Retinal pigment epithelial cell (primary cell): Measurements from ENCODE around the gene BUD13.

ENCODE experiments used
- DNase-seq: peaks from one replicate; pipeline ENCODE4 v3.0.0-alpha.2; 2010; ENCODE audit warnings: low read depth
- H3K4me3 ChIP-seq: 2 replicates; pipeline ENCODE4 v1.5.1; 2011; ENCODE audit warnings: mild to moderate bottlenecking, low read length, control low read depth, moderate library complexity
- TF ChIP-seq, protein P1 (sequence below): conservative IDR thresholded peaks from 2 replicates; pipeline ENCODE4 v1.5.1; 2011; ENCODE audit warnings: low read depth, low read length, control low read depth, inconsistent platforms

BUD13 gene, protein sequence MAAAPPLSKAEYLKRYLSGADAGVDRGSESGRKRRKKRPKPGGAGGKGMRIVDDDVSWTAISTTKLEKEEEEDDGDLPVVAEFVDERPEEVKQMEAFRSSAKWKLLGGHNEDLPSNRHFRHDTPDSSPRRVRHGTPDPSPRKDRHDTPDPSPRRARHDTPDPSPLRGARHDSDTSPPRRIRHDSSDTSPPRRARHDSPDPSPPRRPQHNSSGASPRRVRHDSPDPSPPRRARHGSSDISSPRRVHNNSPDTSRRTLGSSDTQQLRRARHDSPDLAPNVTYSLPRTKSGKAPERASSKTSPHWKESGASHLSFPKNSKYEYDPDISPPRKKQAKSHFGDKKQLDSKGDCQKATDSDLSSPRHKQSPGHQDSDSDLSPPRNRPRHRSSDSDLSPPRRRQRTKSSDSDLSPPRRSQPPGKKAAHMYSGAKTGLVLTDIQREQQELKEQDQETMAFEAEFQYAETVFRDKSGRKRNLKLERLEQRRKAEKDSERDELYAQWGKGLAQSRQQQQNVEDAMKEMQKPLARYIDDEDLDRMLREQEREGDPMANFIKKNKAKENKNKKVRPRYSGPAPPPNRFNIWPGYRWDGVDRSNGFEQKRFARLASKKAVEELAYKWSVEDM

DNA sequence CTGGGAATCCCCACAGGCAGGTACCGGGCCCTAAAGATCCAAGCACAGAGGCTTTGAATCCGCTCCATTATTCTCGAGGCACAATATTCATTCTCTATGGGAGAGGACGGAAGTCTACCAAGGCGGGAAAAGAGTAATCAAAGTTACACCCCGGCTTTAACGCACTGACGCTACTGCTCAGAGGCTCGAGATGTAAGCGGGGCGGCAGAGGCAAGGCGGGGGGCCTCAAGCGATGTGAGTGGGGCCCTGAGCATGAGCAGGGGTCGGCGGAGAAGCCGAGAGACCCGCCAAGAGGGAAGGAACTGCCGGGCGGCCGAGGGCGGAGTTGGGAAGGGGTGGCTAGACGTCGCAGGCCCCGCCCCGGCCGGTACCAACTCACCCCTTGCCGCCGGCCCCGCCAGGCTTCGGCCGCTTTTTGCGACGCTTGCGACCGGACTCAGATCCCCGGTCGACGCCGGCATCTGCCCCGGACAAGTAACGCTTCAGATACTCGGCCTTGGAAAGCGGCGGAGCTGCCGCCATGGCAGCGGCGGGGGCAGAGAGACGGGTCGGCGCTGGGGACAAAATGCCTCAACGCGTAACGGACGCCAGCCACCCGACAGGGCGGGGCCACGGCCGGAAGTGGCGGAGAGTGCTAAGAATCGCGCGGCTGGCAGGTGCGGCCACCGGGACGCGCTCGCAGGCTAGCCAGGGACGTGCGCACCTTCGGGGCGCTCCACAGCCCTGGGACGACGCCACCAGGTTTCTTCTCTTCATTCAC is at the start of gene BUD13:
Gene BUD13, minus strand, starts transcription at position 545 of the 760 bp plus-strand sequence. Its CDS starts 23 bp downstream, at position 522.
- TF ChIP-seq, protein P1, sequence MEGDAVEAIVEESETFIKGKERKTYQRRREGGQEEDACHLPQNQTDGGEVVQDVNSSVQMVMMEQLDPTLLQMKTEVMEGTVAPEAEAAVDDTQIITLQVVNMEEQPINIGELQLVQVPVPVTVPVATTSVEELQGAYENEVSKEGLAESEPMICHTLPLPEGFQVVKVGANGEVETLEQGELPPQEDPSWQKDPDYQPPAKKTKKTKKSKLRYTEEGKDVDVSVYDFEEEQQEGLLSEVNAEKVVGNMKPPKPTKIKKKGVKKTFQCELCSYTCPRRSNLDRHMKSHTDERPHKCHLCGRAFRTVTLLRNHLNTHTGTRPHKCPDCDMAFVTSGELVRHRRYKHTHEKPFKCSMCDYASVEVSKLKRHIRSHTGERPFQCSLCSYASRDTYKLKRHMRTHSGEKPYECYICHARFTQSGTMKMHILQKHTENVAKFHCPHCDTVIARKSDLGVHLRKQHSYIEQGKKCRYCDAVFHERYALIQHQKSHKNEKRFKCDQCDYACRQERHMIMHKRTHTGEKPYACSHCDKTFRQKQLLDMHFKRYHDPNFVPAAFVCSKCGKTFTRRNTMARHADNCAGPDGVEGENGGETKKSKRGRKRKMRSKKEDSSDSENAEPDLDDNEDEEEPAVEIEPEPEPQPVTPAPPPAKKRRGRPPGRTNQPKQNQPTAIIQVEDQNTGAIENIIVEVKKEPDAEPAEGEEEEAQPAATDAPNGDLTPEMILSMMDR: no peak
- no peak for DNase-seq
- H3K4me3 ChIP-seq: peak within 1 kb of the TSS; percentile 94

DNA sequence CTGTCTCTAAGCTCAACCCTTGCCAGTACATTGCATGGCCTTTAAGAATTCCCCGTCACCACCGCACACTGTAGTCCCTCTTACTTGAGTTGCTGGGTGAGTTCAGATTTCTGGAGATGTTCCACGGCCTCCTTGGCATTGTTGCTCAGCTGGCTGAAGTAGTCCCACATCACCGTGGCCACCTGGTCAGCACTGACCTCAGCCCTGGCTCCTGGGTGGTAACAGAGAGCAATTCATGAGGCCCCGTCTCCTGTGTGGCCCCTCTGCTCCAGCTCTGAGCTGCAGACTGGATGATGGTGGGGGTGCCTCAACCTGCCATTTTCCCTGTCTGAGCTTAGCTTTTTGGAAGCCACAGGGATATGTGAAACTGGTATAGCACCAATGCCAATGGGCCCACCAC is 49.8 kb upstream of the BUD13 start:
- TF ChIP-seq, protein P1: no peak
- DNase-seq: no peak
- no peak overlapping the region for H3K4me3 ChIP-seq

DNA sequence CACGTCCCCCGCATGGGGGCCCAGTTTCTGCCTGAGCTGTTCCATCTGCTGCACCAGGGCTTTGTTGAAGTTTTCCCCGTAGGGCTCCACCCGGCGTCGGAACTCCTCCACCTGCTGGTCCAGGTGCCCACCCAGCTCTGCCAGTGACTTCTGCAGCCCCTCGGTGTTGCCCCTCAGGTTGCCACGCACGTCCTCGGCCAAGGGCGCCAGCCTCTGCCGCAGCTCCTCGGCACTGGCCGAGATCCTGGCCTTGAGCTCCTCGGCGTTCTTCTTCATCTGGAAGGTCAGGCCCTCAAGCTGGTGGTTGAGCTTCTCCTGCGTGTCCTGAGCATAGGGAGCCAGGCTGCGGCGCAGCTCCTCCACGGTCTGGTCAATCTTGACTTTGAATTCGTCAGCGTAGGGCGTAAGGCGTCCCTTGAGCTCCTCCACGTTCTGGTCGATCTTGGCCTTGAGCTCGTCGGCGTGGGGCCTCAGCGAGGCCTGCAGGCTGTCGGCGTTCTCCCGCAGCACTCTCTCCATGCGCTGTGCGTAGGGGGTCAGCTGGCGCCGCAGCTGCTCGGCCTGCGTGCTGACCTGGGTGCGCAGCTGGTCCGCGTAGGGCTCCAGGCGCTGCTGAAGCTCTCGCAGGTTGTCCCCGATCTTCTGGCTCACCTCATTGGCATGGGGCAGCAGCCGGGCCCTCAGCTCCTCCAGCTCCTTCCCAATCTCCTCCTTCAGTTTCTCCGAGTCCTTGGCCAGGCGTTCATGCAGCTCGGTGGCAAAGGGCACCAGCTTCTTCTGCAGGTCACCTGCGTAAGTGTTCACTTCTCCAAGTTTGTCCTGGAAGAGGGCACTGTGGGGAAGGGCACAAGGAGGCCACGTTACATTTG is 48.5 kb upstream of the BUD13 start:
- H3K4me3 ChIP-seq: no peak overlapping the region
- DNase-seq: no peak
- TF ChIP-seq, protein P1: no peak

DNA sequence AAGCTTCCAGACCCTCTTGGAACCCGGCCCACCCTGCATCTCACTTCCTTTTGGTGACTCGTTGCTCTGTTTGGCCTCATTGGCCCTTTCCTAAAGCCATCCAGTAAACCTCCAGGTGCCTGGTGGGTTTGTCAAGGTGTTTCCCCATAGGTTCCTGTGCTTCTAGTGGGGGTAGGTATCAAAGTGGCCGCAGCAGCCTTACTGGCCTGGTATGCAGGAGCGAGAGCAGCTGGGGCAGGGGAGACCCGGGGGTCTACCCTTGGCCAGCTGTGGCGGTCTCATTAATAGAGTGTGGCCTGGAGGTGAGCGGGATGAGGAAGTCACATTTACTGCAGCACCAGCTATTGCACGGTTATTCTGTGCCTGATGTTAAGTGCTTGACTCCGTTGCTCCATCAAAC is 46.3 kb upstream of the BUD13 start:
- no peak for DNase-seq
- no peak overlapping the region for H3K4me3 ChIP-seq
- TF ChIP-seq, protein P1: no peak

DNA sequence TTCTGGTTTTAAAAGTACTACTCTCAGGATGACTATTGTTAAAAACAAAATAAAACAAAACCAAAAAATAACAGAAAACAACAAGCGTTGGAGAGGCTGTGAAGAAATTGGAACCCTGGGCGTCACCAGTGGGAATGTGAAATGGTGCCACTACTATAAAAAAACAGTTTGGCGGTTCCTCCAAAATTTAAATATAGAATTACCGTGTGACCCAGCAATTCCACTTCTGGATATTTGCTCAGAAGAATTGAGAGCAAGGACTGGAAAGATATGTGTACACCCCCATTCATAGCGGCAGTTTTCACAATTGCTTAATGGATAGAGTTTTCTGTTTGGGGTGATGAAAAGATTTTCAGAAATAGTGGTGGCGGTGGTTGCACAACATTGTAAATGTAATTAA is 41.7 kb upstream of the BUD13 start:
- TF ChIP-seq, protein P1: no peak
- H3K4me3 ChIP-seq: no peak overlapping the region

DNA sequence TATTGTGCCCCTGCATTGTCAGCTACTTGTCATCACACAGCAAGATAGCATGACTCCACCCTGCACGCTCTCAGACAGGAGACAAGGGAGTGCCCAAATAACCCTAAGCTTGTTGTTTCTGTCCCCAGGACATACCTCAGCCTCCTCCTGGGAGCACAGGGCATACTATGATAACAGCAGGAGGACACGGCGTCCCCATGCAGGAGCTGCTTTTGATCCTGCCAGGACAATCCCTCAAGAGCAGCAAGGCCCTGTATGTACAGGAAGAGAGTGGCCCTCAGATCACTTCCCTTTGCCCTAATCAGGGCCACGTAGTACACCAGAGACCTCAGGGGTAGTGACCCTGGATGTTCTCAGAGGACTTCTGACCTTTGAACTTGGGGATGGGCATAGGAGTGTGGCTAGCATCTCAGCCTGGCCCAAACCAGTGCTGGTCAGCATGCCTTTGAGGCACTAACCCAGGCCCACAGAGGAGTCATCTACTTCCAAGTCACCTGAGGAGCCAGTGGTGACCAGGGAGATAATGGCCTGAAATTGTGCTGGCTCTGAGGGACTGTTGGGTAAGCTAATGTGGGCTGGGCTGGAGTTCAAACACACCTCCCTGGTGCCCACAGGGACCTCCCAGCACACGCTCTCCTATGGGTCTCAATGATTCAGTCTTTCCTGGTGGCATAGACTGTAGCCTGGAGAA is 41.1 kb upstream of the BUD13 start:
- TF ChIP-seq, protein P1: no peak
- no peak for DNase-seq
- no peak overlapping the region for H3K4me3 ChIP-seq

More for the DNA sequence above, 41.7 kb upstream of the BUD13 start:
- DNase-seq: no peak
